Mucosa of rectum (tissue), 2 donors: Measurements from ENCODE around the gene DAPP1.

Experiments
- H3K27ac ChIP-seq, 2 donors: one replicate each; pipeline ENCODE4 v1.7.0; 2013; ENCODE audit warnings: inconsistent platforms in 2 of 2, low read depth in 2 of 2, low read length in 2 of 2
- H3K27me3 ChIP-seq, 2 donors: one replicate each; pipeline ENCODE4 v1.7.0; 2013; ENCODE audit warnings: low read length in 2 of 2; ENCODE audit not compliant: control insufficient read depth in 2 of 2, insufficient read depth in 2 of 2
- H3K36me3 ChIP-seq, 2 donors: one replicate each; pipeline ENCODE4 v1.7.0; 2013; ENCODE audit warnings: low read length in 2 of 2; ENCODE audit not compliant: control insufficient read depth in 2 of 2, insufficient read depth in 2 of 2
- H3K4me1 ChIP-seq, 2 donors: one replicate each; pipeline ENCODE4 v1.7.0; 2013; ENCODE audit warnings: low read length in 2 of 2, mild to moderate bottlenecking in 1 of 2; ENCODE audit not compliant: control insufficient read depth in 2 of 2, insufficient read depth in 2 of 2
- H3K4me3 ChIP-seq, 2 donors: one replicate each; pipeline ENCODE4 v1.7.0; 2013; ENCODE audit warnings: low read length in 2 of 2
- H3K9ac ChIP-seq, 2 donors: one replicate each; pipeline ENCODE4 v1.7.0; 2013; ENCODE audit warnings: low read length in 2 of 2, low read depth in 1 of 2, mild to moderate bottlenecking in 1 of 2
- H3K9me3 ChIP-seq, 2 donors: one replicate each; pipeline ENCODE4 v1.7.0; 2013; ENCODE audit warnings: low read length in 2 of 2; ENCODE audit not compliant: control insufficient read depth in 2 of 2
- donor health status: healthy.
- donor health status: Normal muscosa, but diverticular disease.

The DAPP1 gene

DNA sequence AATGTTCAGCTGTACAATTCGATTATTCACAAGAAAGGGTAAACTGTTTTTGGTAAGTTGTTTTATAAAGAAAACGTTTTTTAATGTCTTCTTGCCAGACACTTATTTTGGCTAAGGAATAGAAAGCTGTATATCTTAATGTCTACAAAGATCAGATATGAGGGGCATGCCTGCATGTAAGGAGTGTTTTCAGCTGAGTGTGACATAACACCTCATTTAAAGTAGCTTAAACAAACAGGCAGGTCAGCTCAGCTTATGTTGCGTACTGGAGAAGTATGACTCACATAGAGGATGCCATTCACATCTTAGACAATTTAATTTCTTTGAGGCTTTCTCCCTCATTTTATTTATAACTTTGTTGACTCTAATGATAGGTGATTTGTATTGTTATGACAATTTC, 47.2 kb downstream of the DAPP1 start:
- no peaks in the 10 kb centered on the region for H3K9me3 ChIP-seq
- H3K4me1 ChIP-seq, result peaks cover 0 to 2% of the 10 kb centered on the region in 2 donors
- no peak overlapping the region for H3K27ac ChIP-seq
- no peaks in the 10 kb centered on the region for H3K36me3 ChIP-seq
- H3K9ac ChIP-seq, result no peak overlapping the region
- no peaks in the 10 kb centered on the region for H3K27me3 ChIP-seq
- H3K4me3 ChIP-seq, result no peak overlapping the region

DNA sequence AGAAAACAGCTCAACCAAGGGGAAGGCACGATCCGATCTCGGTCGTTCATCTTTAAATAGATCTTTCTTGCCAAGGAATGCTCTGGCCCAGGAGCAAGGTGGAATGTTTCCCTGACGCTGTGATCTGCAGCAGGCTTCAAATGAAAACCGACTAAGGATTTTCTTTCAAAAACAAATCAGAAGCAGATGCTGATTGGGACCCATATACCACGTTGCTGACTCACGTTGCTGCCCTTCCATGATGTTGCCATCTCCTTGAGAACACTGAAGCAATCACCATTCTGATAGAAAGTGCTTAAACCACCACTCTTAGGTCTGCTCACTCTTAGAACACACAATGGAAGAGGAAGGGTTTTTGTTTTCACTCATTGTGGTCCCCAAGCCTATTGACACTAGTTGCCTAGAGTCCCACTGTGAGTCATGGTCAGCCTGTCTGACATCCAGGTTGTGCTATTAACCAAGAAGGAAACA, 51.5 kb downstream of the DAPP1 start:
- Histone ChIP-seq H3K36me3 (no peaks in the 10 kb centered on the region), H3K9ac (no peak overlapping the region), H3K4me3 (no peak overlapping the region), H3K27me3 (no peaks in the 10 kb centered on the region), H3K4me1 (no peaks in the 10 kb centered on the region), H3K27ac (no peak overlapping the region), H3K9me3 (no peaks in the 10 kb centered on the region)

GRCh38 chr4:99872570-99872969, 55.9 kb downstream of the DAPP1 start:
- Histone ChIP-seq H3K4me1 (no peaks in the 10 kb centered on the region), H3K27me3 (no peaks in the 10 kb centered on the region), H3K9ac (no peak overlapping the region), H3K9me3 (no peaks in the 10 kb centered on the region), H3K27ac (no peak overlapping the region), H3K36me3 (no peaks in the 10 kb centered on the region), H3K4me3 (no peak overlapping the region)

DNA sequence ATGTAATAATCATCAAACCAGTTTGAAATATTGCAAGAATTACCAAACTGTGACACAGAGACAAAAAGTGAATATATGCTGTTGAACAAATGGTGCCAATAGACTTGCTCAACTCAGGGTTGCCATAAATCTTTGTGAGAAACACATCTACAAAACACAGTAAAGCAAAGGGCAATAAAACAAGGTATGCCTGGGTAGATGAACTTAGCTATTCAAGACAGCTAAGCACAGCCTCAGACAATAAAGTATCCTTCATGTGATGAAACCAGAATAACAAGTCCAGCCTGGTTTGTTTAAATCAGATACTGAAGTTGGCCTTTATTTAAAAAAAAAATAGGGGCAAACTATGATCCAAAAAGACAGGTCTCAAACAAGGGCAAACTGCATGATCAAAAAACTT, 58.4 kb downstream of the DAPP1 start:
- H3K36me3 ChIP-seq, result peaks cover 9 to 12% of the 10 kb centered on the region in 2 donors
- no peak overlapping the region for H3K9ac ChIP-seq
- H3K27ac ChIP-seq, result no peak overlapping the region
- no peaks in the 10 kb centered on the region for H3K27me3 ChIP-seq
- no peaks in the 10 kb centered on the region for H3K4me1 ChIP-seq
- H3K4me3 ChIP-seq, result no peak overlapping the region
- H3K9me3 ChIP-seq, result no peaks in the 10 kb centered on the region

DNA sequence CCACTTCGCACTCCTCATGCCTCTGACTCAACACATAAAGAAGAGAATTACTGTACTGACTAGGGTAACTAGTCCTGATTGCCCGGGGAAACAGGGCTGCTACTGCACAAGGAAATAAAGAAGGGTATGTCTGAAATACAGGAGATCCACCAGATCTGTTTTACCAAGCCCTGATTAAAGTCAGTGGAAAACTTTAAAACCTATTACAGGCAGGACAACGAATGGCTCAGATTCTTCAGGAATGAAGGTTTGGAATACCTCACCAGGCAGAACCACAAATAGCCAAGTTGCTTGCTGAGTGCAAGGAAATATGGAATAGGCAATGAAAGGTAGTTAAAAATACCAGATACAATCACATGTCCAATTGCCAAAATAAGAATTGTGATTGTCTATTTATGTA, 60.3 kb downstream of the DAPP1 start:
- Histone ChIP-seq H3K36me3 (peaks cover 26 to 27% of the 10 kb centered on the region in 2 donors), H3K27me3 (no peaks in the 10 kb centered on the region), H3K4me3 (no peak overlapping the region), H3K9me3 (no peaks in the 10 kb centered on the region), H3K9ac (no peak overlapping the region), H3K27ac (no peak overlapping the region), H3K4me1 (no peaks in the 10 kb centered on the region)

DNA sequence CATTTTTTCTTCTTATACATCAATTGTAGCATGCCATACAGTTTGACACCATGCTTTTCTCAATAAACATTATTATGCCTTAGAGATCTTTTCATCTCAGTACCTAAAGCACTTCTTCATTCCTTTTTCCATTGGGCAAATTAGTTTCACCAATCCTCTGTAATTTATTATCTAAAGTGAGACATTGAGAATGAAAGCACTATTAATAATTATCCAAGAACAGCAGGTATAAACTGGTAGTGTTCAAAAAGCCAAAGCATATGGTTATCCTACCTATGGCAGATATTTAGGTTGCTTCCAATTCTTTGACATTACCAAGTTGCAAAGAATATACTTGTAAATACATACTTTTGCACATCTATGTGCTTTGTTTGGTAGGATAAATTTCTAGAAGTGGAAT, 62.0 kb downstream of the DAPP1 start:
- H3K9me3 ChIP-seq, result no peaks in the 10 kb centered on the region
- H3K4me3 ChIP-seq, result no peak overlapping the region
- no peak overlapping the region for H3K27ac ChIP-seq
- peaks cover 30 to 31% of the 10 kb centered on the region in 2 donors for H3K36me3 ChIP-seq
- H3K9ac ChIP-seq, result no peak overlapping the region
- no peaks in the 10 kb centered on the region for H3K27me3 ChIP-seq
- no peaks in the 10 kb centered on the region for H3K4me1 ChIP-seq

DNA sequence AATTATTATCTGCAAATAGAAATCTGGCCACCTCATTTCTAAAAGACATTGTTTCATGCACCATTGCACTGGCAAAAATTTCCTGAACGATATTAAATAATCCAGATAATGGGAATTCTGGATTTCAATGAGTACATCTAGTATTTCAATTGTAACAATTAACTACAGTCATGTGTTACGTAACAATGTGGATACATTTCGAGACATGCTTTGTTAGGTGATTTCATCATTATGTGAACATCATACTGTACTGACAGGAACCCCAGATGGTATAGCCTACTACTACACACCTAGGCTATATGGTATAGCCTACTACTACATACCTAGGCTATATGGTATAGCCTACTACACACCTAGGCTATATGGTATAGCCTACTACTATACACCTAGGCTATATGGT, 62.8 kb downstream of the DAPP1 start:
- Histone ChIP-seq H3K27ac (no peak overlapping the region), H3K27me3 (no peaks in the 10 kb centered on the region), H3K9me3 (no peaks in the 10 kb centered on the region), H3K4me1 (no peaks in the 10 kb centered on the region), H3K4me3 (no peak overlapping the region), H3K9ac (no peak overlapping the region), H3K36me3 (peaks cover 30 to 38% of the 10 kb centered on the region in 2 donors)

DNA sequence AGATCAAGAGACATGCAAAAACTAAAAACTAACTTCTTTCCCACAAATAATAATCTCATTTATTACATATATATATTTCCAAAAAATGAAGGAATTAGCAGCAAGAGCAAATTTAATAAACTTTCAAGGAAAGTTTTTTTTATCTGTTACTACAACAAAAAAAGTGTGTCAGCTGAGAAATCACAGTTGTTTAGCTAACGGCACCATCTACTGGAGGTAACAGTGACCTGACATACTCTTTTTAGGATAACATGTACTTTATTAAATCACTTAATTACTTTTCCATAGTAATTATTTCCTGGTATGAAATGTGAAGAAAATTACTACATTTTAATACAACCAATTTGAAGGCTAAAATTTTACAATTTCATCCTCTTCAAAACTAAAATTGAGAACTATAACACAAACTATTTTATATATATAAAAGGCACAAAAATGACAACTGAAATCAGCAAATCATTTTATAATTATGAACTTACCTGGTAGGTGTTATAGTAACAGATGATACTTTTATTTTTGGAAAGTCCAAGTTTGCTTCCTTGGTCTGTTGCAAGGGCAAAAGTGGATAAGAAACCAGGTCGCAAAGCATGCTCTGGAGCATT, 68.5 kb downstream of the DAPP1 start:
- Histone ChIP-seq H3K4me1 (no peaks in the 10 kb centered on the region), H3K27ac (no peak overlapping the region), H3K9me3 (no peaks in the 10 kb centered on the region), H3K27me3 (no peaks in the 10 kb centered on the region), H3K36me3 (peaks cover 27 to 37% of the 10 kb centered on the region in 2 donors), H3K4me3 (no peak overlapping the region), H3K9ac (no peak overlapping the region)

DNA sequence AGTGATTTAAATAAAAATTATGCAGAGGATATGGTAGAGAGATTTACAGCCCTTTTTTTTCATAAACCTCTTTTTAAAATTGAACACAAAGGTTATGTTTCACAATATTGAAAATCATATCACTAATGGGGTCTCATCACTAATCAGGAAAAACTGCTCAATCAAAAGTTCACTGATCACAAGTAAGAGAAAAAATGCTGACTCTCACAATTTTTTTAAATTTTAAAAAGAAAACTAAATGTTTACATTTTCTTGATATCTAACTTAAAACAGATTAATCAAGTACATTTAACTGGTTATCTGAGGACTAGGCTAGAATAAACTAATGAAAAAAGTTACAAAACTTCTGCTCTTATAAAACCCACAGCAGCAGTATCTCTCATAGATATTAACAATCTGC, 69.1 kb downstream of the DAPP1 start:
- no peaks in the 10 kb centered on the region for H3K4me1 ChIP-seq
- peaks cover 22 to 32% of the 10 kb centered on the region in 2 donors for H3K36me3 ChIP-seq
- H3K4me3 ChIP-seq, result no peak overlapping the region
- H3K9ac ChIP-seq, result no peak overlapping the region
- H3K27ac ChIP-seq, result no peak overlapping the region
- H3K27me3 ChIP-seq, result no peaks in the 10 kb centered on the region
- no peaks in the 10 kb centered on the region for H3K9me3 ChIP-seq

- H3K36me3 ChIP-seq, result peaks cover 20 to 29% of the 10 kb centered on the region in 2 donors
- H3K4me1 ChIP-seq, result no peaks in the 10 kb centered on the region
- H3K9me3 ChIP-seq, result no peaks in the 10 kb centered on the region
- H3K27me3 ChIP-seq, result no peaks in the 10 kb centered on the region
- no peak overlapping the region for H3K4me3 ChIP-seq
- H3K27ac ChIP-seq, result no peak overlapping the region
- no peak overlapping the region for H3K9ac ChIP-seq
Measured at GRCh38 chr4:99886146-99886545, 69.5 kb downstream of the DAPP1 start.

- H3K27me3 ChIP-seq, result no peaks in the 10 kb centered on the region
- no peak overlapping the region for H3K4me3 ChIP-seq
- H3K27ac ChIP-seq, result no peak overlapping the region
- peaks cover 9 to 19% of the 10 kb centered on the region in 2 donors for H3K36me3 ChIP-seq
- peaks cover under 1% of the 10 kb centered on the region in 2 donors for H3K4me1 ChIP-seq
- no peak overlapping the region for H3K9ac ChIP-seq
- no peaks in the 10 kb centered on the region for H3K9me3 ChIP-seq
Measured at GRCh38 chr4:99887837-99888236, 71.2 kb downstream of the DAPP1 start.
